GM19324 (cell line): ENCODE results near the gene GYPE.
"Not testable (repeated sequence)": the region's sequence is repeated elsewhere in the genome, so short reads cannot be mapped to it uniquely, and the experiment has no call there.

ENCODE experiments used
- ATAC-seq: cut with Tn5 transposase; IDR thresholded peaks from one replicate; pipeline ENCODE4 v1.9.1; 2021; ENCODE audit warnings: mild to moderate bottlenecking, moderate library complexity; ENCODE audit not compliant: unreplicated experiment, low FRiP score

The GYPE gene

GRCh38 chr4:143870523-143871268, 34.7 kb downstream of the GYPE start:
- ATAC-seq: not testable (repeated sequence)

GRCh38 chr4:143869925-143870324, 35.4 kb downstream of the GYPE start:
- not testable (repeated sequence) for ATAC-seq

GRCh38 chr4:143862716-143863115, 42.6 kb downstream of the GYPE start:
- not testable (repeated sequence) for ATAC-seq

- ATAC-seq: no peak
These were observed 46.9 kb downstream of the GYPE start for GRCh38 chr4:143858456-143858855.

- ATAC-seq: not testable (repeated sequence)
These were observed 47.7 kb downstream of the GYPE start for GRCh38 chr4:143857391-143858336.

- not testable (repeated sequence) for ATAC-seq
These were observed 49.3 kb downstream of the GYPE start for GRCh38 chr4:143856017-143856557.

- ATAC-seq: not testable (repeated sequence)
These were observed 50.7 kb downstream of the GYPE start for GRCh38 chr4:143854645-143855044.

- ATAC-seq: not testable (repeated sequence)
These were observed 56.1 kb downstream of the GYPE start for GRCh38 chr4:143849296-143849695.

GRCh38 chr4:143843506-143843832, 61.9 kb downstream of the GYPE start:
- not testable (repeated sequence) for ATAC-seq

- ATAC-seq: not testable (repeated sequence)
These were observed 62.5 kb downstream of the GYPE start for GRCh38 chr4:143842624-143843505.

- not testable (repeated sequence) for ATAC-seq
These were observed 65.9 kb downstream of the GYPE start for GRCh38 chr4:143839413-143839812.

GRCh38 chr4:143834196-143834595, 71.2 kb downstream of the GYPE start:
- ATAC-seq: not testable (repeated sequence)

- ATAC-seq: not testable (repeated sequence)
These were observed 71.7 kb downstream of the GYPE start for GRCh38 chr4:143833676-143834075.

- not testable (repeated sequence) for ATAC-seq
These were observed 74.8 kb downstream of the GYPE start for GRCh38 chr4:143830576-143830975.

GRCh38 chr4:143829239-143829620, 76.1 kb downstream of the GYPE start:
- not testable (repeated sequence) for ATAC-seq
